GM19035 (cell line): ENCODE data around the gene ZBTB16.

Experiments used
- ATAC-seq: cut with Tn5 transposase; IDR thresholded peaks from one replicate; pipeline ENCODE4 v1.9.1; 2021; ENCODE audit not compliant: unreplicated experiment

ZBTB16 gene

GRCh38 chr11:114253771-114254170, 194.3 kb downstream of the ZBTB16 start:
- ATAC-seq: no peak

GRCh38 chr11:114254571-114255146, 195.1 kb downstream of the ZBTB16 start:
- no peak for ATAC-seq

- no peak for ATAC-seq
Observed at GRCh38 chr11:114255289-114255688, 195.8 kb downstream of the ZBTB16 start.

- ATAC-seq: no peak
Observed at GRCh38 chr11:114256176-114256966, 196.9 kb downstream of the ZBTB16 start.

GRCh38 chr11:114256967-114257286, 197.4 kb downstream of the ZBTB16 start:
- ATAC-seq: no peak

- ATAC-seq: no peak
Observed at GRCh38 chr11:114257621-114258558, 198.4 kb downstream of the ZBTB16 start.

GRCh38 chr11:114258696-114259095, 199.2 kb downstream of the ZBTB16 start:
- ATAC-seq: no peak

- no peak for ATAC-seq
Observed at GRCh38 chr11:114259124-114259526, 199.6 kb downstream of the ZBTB16 start.

GRCh38 chr11:114259551-114259983, 200.1 kb downstream of the ZBTB16 start:
- no peak for ATAC-seq

- ATAC-seq: no peak
Observed at GRCh38 chr11:114260077-114260476, 200.6 kb downstream of the ZBTB16 start.

GRCh38 chr11:114260483-114260882, 201.0 kb downstream of the ZBTB16 start:
- no peak for ATAC-seq

- ATAC-seq: no peak
Observed at GRCh38 chr11:114261791-114262190, 202.3 kb downstream of the ZBTB16 start.

- no peak for ATAC-seq
Observed at GRCh38 chr11:114262681-114263512, 203.4 kb downstream of the ZBTB16 start.

- no peak for ATAC-seq
Observed at GRCh38 chr11:114263513-114264170, 204.1 kb downstream of the ZBTB16 start.

GRCh38 chr11:114264381-114264780, 204.9 kb downstream of the ZBTB16 start:
- no peak for ATAC-seq

GRCh38 chr11:114265122-114265878, 205.8 kb downstream of the ZBTB16 start:
- ATAC-seq: no peak

- no peak for ATAC-seq
Observed at GRCh38 chr11:114269498-114269897, 210.0 kb downstream of the ZBTB16 start.

GRCh38 chr11:114270531-114271270, 211.2 kb downstream of the ZBTB16 start:
- ATAC-seq: no peak

GRCh38 chr11:114271316-114271715, 211.8 kb downstream of the ZBTB16 start:
- ATAC-seq: no peak
